ENCODE data around the gene PDE4D. TPM values are rescaled to one million over a fixed set of nuclear protein-coding genes. Genes with fewer than 3 reads are reported as not detected.

The PDE4D gene
- total RNA-seq, 1 experiment from 2014 or later: 11.6 TPM

- Mint-ChIP-seq H3K36me3 (ENCODE audit: insufficient read depth, unreplicated experiment) (peaks cover 6% of the 10 kb centered on the region), H3K4me1 (ENCODE audit: low read depth, unreplicated experiment) (peaks cover 15% of the 10 kb centered on the region), H3K27me3 (ENCODE audit: unreplicated experiment) (no peaks in the 10 kb centered on the region), H3K9me3 (ENCODE audit: low read depth, unreplicated experiment) (no peaks in the 10 kb centered on the region), H3K4me3 (ENCODE audit: low read depth, unreplicated experiment) (no peak overlapping the region), H3K27ac (ENCODE audit: unreplicated experiment) (no peak overlapping the region)
- no peak for DNase-seq
- BruUV-seq (replicated peaks): no TSS peak
- no peak for TF ChIP-seq CTCF (IDR thresholded peaks at IDR 0.05; ENCODE audit: unreplicated experiment)
- intact Hi-C loops (cut with micrococcal nuclease; ENCODE audit: unreplicated experiment): no loop called here
- CTCF ChIA-PET: no interaction called here
Measured at GRCh38 chr5:59021286-59021673, 872.2 kb downstream of the PDE4D start.

GRCh38 chr5:59020611-59021285 lies 872.8 kb downstream of the PDE4D start:
- no TSS peak for BruUV-seq (replicated peaks)
- Mint-ChIP-seq H3K36me3 (ENCODE audit: insufficient read depth, unreplicated experiment) (peaks cover 6% of the 10 kb centered on the region), H3K27me3 (ENCODE audit: unreplicated experiment) (no peaks in the 10 kb centered on the region), H3K9me3 (ENCODE audit: low read depth, unreplicated experiment) (no peaks in the 10 kb centered on the region), H3K27ac (ENCODE audit: unreplicated experiment) (no peak overlapping the region), H3K4me1 (ENCODE audit: low read depth, unreplicated experiment) (peaks cover 15% of the 10 kb centered on the region), H3K4me3 (ENCODE audit: low read depth, unreplicated experiment) (no peak overlapping the region)
- intact Hi-C loops (cut with micrococcal nuclease; ENCODE audit: unreplicated experiment): no loop called here
- CTCF ChIA-PET: no interaction called here
- no peak for DNase-seq
- TF ChIP-seq CTCF (IDR thresholded peaks at IDR 0.05; ENCODE audit: unreplicated experiment): no peak

- Mint-ChIP-seq H3K9me3 (ENCODE audit: low read depth, unreplicated experiment) (no peaks in the 10 kb centered on the region), H3K4me3 (ENCODE audit: low read depth, unreplicated experiment) (no peak overlapping the region), H3K4me1 (ENCODE audit: low read depth, unreplicated experiment) (peaks cover 15% of the 10 kb centered on the region), H3K36me3 (ENCODE audit: insufficient read depth, unreplicated experiment) (peaks cover 6% of the 10 kb centered on the region), H3K27me3 (ENCODE audit: unreplicated experiment) (no peaks in the 10 kb centered on the region), H3K27ac (ENCODE audit: unreplicated experiment) (no peak overlapping the region)
- CTCF ChIA-PET: interaction anchor here (0.7 kb wide), 1 partner anchor 143 kb away, joined by 3 read pairs; no protein-coding TSS in a partner anchor
- no peak for DNase-seq
- intact Hi-C loops (cut with micrococcal nuclease; ENCODE audit: unreplicated experiment): no loop called here
- no peak for TF ChIP-seq CTCF (IDR thresholded peaks at IDR 0.05; ENCODE audit: unreplicated experiment)
- no TSS peak for BruUV-seq (replicated peaks)
Measured at GRCh38 chr5:59019078-59019477, 874.4 kb downstream of the PDE4D start.

GRCh38 chr5:59016925-59017324 lies 876.6 kb downstream of the PDE4D start:
- H3K4me1 Mint-ChIP-seq (ENCODE audit: low read depth, unreplicated experiment): peaks cover 6% of the 10 kb centered on the region
- H3K4me3 Mint-ChIP-seq (ENCODE audit: low read depth, unreplicated experiment): no peak overlapping the region
- no peak for DNase-seq
- BruUV-seq (replicated peaks): no TSS peak
- H3K36me3 Mint-ChIP-seq (ENCODE audit: insufficient read depth, unreplicated experiment): peaks cover 6% of the 10 kb centered on the region
- H3K27ac Mint-ChIP-seq (ENCODE audit: unreplicated experiment): no peak overlapping the region
- no peak for TF ChIP-seq CTCF (IDR thresholded peaks at IDR 0.05; ENCODE audit: unreplicated experiment)
- H3K27me3 Mint-ChIP-seq (ENCODE audit: unreplicated experiment): no peaks in the 10 kb centered on the region
- peaks cover 3% of the 10 kb centered on the region for H3K9me3 Mint-ChIP-seq (ENCODE audit: low read depth, unreplicated experiment)
- CTCF ChIA-PET: no interaction called here
- intact Hi-C loops (cut with micrococcal nuclease; ENCODE audit: unreplicated experiment): no loop called here

Data from Calu3 (cell line).